Fibroblast of lung (primary cell): ENCODE results near the gene MYH10.

Experiments used
- CTCF ChIP-seq, 2 donors: IDR thresholded peaks in 1 of 2; conservative IDR thresholded peaks in 1 of 2; 1 replicate in 1 of 2; 2 replicates in 1 of 2; pipeline ENCODE4 v1.5.1; 2011 to 2012; ENCODE audit warnings: low read length in 2 of 2, control low read depth in 1 of 2, inconsistent platforms in 1 of 2, low read depth in 1 of 2, mild to moderate bottlenecking in 1 of 2
- EZH2 ChIP-seq: IDR thresholded peaks from 2 replicates; pipeline ENCODE4 v1.5.1; 2012; ENCODE audit warnings: low read length, control low read depth, mild to moderate bottlenecking; ENCODE audit errors: missing control alignments

- TF ChIP-seq CTCF (conservative IDR thresholded peaks at IDR 0.05 in 1 of 2, IDR thresholded peaks at IDR 0.05 in 1 of 2; ENCODE audit: low read depth in 1 of 2, low read length in 2 of 2) (no peak), EZH2 (no peak)
Measured at GRCh38 chr17:8679126-8679525, 48.6 kb upstream of the MYH10 start.
